Cardiac fibroblast (primary cell): ENCODE results near the gene DCAF12.

Source experiments
- DNase-seq, 2 donors: peaks; one replicate each; pipeline versions ENCODE4 v3.0.0 to v3.0.0-alpha.2; 2010; ENCODE audit warnings: low read depth in 2 of 2
- H3K4me3 ChIP-seq, 2 donors: replicated peaks in 1 of 2; 1 replicate in 1 of 2; 2 replicates in 1 of 2; pipeline ENCODE4 v1.5.1; 2011; ENCODE audit warnings: low read depth in 2 of 2, low read length in 2 of 2, mild to moderate bottlenecking in 2 of 2, moderate library complexity in 1 of 2
- CTCF ChIP-seq: IDR thresholded peaks from one replicate; pipeline ENCODE4 v1.5.1; 2011; ENCODE audit warnings: low read depth, mild to moderate bottlenecking, low read length, inconsistent platforms

Gene DCAF12

DNA sequence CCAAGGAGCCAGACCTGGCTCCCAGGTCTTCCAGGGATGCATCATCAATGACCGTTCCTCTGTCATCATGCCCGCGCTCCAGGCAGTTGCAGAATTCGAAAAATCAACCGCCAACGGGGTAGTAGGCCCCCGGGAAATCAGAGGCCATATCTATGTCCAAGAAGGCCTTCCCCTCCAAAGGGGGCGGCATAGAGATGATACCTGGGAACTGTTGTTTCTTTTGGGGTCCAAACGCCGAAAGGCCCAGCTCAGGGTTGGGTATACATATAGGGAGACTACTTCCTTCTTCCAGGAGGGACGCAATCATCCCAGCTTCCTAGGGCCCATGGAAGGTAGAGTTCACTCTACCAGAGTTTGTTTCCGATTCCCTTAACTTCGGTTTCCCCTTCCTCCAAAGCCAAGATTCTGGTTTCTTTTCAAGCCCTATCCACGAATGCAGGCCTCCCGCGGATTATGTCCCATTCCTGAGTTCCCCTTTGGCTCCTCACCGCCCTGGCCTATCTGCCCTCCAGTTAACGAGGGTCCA is 754 bp downstream of the DCAF12 start:
- DNase-seq: peak; percentile 6 to 43
- H3K4me3 ChIP-seq: peak overlapping the region; percentile 93 to 99
- TF ChIP-seq CTCF: peak; percentile 11

GRCh38 chr9:34124926-34125325 is 1.6 kb downstream of the DCAF12 start:
- H3K4me3 ChIP-seq: peak overlapping the region; percentile 11 to 99
- peak in 1 of 2 donors; percentile 20 for DNase-seq
- TF ChIP-seq CTCF: no peak

DNA sequence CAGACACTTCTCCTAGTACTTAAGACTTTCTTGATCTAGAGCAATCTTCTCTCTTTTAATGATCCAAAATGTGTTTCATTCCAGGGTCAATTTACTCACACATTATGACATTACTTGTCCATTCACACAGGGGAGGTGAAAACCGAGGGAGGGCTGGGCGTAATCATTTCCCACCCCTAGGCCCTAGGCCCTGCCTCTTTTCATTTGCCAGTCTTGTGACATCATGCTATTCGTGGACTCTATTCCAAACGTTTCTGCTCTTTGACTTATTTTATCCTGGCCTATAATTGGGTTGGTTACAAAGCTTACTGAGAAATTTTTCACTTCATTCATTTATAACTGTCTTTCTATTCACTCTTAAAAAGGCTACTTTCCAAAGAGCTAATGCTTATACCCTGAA is 2.4 kb downstream of the DCAF12 start:
- TF ChIP-seq CTCF: no peak
- no peak overlapping the region for H3K4me3 ChIP-seq
- no peak for DNase-seq

- TF ChIP-seq CTCF: no peak
- H3K4me3 ChIP-seq: no peak overlapping the region
- DNase-seq: no peak
Measured at GRCh38 chr9:34123682-34124081, 2.8 kb downstream of the DCAF12 start.

GRCh38 chr9:34121996-34122395 is 4.5 kb downstream of the DCAF12 start:
- TF ChIP-seq CTCF: no peak
- peak in 1 of 2 donors; percentile 72 for DNase-seq
- H3K4me3 ChIP-seq: no peak overlapping the region

GRCh38 chr9:34119713-34120112 is 6.8 kb downstream of the DCAF12 start:
- no peak for TF ChIP-seq CTCF
- H3K4me3 ChIP-seq: no peak overlapping the region
- DNase-seq: no peak

DNA sequence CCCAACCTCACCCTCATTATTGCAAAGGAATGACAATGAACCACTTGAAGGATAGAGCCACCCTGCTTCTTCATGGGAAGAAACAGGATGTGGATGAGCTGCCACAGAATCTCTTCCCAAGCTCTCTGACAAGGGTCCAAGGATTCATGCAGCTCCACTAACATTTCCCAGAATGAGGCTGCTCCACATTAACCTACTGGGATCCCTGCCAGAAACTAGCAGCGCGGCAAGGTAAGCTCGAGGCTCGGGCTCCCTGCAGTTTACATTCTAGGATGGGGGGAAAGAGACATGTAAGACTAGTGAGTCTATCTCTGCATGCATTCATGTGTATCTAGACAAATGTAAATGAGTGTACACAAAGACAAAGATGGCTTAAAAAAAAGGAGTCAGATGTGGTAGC is 12.1 kb downstream of the DCAF12 start:
- H3K4me3 ChIP-seq: no peak overlapping the region
- TF ChIP-seq CTCF: no peak
- DNase-seq: no peak
